A673 (cell line): Measurements from ENCODE around the gene IGF1R.

Source experiments
- CTCF ChIP-seq: fragments of 300-800, 200-600 bp; sonication (generic); conservative IDR thresholded peaks from 2 replicates; pipeline ENCODE4 v1.5.1; 2017; ENCODE audit warnings: low read depth, mild to moderate bottlenecking, antibody characterized with exemption, low read length, moderate library complexity, mixed read lengths
- EZH2 ChIP-seq: fragments of 200-600 bp; sonication (generic); IDR thresholded peaks from 2 replicates; pipeline ENCODE4 v1.6.1; 2017; ENCODE audit warnings: borderline replicate concordance, low read depth, mild to moderate bottlenecking, mixed read lengths, antibody characterized with exemption, low read length; ENCODE audit not compliant: poor library complexity, severe bottlenecking

DNA sequence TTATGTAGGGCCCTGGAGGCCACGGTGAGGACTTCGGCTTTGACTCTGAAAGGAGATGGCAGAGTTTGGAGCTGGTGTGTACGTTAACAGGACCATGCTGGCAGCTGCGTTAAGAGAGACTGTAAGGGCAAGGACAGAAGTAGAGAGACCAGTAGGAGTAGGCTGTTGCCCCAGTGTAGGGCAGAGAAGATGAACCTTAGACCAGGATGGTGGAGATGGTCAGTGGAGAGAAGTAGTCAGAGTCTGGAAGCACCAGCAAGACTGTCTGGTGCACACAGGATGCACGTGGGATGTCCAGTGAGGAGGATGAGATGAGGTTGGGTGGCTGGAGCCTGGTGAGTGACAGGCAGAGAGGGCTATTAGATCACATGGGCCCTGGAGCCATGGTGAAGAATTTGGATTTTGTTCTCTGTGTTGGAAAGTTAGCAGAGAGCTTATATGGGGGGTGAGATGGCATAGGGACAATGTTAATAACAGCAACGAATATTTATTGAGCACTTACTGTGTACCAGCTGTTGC, 150.1 kb downstream of the IGF1R start:
- TF ChIP-seq CTCF: no peak
- no peak for TF ChIP-seq EZH2
